Measurements from ENCODE around the gene PDCD5.
"Not testable (repeated sequence)": the region's sequence is repeated elsewhere in the genome, so short reads cannot be mapped to it uniquely, and the experiment has no call there.

PDCD5 gene

DNA sequence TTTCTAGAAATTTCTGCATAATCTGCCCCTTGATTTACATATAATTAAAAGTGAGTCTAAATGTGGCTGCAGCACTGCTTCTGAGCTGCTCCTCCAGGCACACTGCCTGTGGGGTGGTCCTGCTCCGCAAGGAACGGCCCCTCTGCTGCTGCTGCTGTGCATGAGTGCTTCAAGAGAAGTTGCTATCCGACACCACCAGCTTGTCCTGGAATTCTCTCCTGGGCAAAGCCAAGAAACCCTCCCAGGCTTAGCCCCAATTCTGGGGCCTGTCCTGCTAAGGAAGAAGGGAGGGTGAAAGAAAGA lies 7.5 kb upstream of the PDCD5 start:
- no peak for DNase-seq (ENCODE audit: low read depth, low spot score)
- H3K4me3 ChIP-seq = no peak overlapping the region

DNA sequence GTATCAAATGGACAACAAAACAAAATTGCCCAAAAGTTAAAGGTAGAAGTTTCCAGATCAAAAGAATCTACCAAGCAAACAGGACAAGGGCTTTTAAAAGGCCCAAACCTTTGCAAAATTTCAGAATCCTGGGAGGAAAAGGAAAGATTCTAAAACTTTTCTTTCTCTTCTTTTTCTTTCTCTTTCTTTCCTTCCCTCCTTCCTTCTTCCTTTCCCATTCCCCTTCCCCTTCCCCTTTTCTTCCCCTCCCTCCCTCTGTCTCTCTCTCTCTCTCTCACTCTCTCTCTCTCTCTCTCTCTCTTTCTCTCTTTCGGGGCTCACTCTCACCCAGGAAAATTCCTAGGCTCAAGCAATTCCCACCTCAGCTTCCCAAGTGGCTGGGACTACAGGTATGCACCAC lies 4.2 kb upstream of the PDCD5 start:
- Histone ChIP-seq H3K27ac (no peak overlapping the region), H3K4me3 (no peak overlapping the region), H3K36me3 (ENCODE audit: insufficient read depth, low read length) (no peaks in the 10 kb centered on the region), H3K9ac (ENCODE audit: insufficient read length) (no peak overlapping the region), H3K9me3 (ENCODE audit: low read depth, low read length) (no peaks in the 10 kb centered on the region)
- TF ChIP-seq POLR2AphosphoS5 (IDR thresholded peaks at IDR 0.05; ENCODE audit: borderline replicate concordance, low read depth, low read length) = no peak
- TF ChIP-seq EZH2 (IDR thresholded peaks at IDR 0.05) = no peak
- no peak for TF ChIP-seq FOXP2 (optimal IDR thresholded peaks at IDR 0.05; ENCODE audit: control extremely low read depth, extremely low read length, insufficient read depth)
- DNase-seq (ENCODE audit: low read depth, low spot score) = no peak

More for the DNA sequence above, 7.5 kb upstream of the PDCD5 start:
- no peak overlapping the region for H3K9ac ChIP-seq (ENCODE audit: insufficient read length)
- no peaks in the 10 kb centered on the region for H3K36me3 ChIP-seq (ENCODE audit: insufficient read depth, low read length)
- 0 out of 2 replicates have a peak overlapping the region, but pooled peaks have one; percentile 19 for H3K27ac ChIP-seq
- TF ChIP-seq FOXP2 (optimal IDR thresholded peaks at IDR 0.05; ENCODE audit: control extremely low read depth, extremely low read length, insufficient read depth) (no peak), EZH2 (IDR thresholded peaks at IDR 0.05) (no peak), POLR2AphosphoS5 (IDR thresholded peaks at IDR 0.05; ENCODE audit: borderline replicate concordance, low read depth, low read length) (no peak)
- H3K9me3 ChIP-seq (ENCODE audit: low read depth, low read length) = no peaks in the 10 kb centered on the region

DNA sequence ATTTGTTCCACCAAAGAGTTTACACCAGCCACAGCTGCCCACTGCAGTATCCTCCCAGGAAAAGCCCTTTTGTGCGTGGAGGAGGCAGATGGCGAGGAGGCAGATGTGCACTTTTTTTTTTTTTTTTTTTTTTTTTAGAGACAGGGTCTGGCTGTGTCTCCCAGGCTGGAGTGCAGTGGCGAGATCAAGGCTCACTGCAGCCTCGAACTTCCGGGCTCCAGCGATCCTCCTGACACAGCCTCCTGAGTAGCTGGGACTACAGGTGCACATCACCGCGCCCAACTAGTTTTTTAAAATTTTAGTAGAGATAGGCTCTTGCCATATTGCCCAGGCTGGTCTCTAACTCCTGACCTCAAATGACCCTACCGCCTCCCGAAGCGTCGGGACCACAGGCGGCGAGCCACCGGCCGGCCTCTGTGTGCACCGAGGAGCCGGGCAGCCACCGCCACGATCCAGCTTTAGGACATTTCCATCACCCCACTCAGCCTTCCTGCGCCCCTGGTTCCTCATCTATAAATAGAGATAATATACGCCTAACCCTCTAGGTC lies 563 bp upstream of the PDCD5 start:
- Histone ChIP-seq H3K4me3 (peak overlapping the region; percentile 80), H3K27ac (no peak overlapping the region), H3K9ac (ENCODE audit: insufficient read length) (no peak overlapping the region), H3K36me3 (ENCODE audit: insufficient read depth, low read length) (peaks cover 35% of the 10 kb centered on the region), H3K9me3 (ENCODE audit: low read depth, low read length) (no peaks in the 10 kb centered on the region)
- TF ChIP-seq EZH2 (IDR thresholded peaks at IDR 0.05) = no peak
- no peak for TF ChIP-seq FOXP2 (optimal IDR thresholded peaks at IDR 0.05; ENCODE audit: control extremely low read depth, extremely low read length, insufficient read depth)
- no peak for TF ChIP-seq POLR2AphosphoS5 (IDR thresholded peaks at IDR 0.05; ENCODE audit: borderline replicate concordance, low read depth, low read length)
- no peak for DNase-seq (ENCODE audit: low read depth, low spot score)

DNA sequence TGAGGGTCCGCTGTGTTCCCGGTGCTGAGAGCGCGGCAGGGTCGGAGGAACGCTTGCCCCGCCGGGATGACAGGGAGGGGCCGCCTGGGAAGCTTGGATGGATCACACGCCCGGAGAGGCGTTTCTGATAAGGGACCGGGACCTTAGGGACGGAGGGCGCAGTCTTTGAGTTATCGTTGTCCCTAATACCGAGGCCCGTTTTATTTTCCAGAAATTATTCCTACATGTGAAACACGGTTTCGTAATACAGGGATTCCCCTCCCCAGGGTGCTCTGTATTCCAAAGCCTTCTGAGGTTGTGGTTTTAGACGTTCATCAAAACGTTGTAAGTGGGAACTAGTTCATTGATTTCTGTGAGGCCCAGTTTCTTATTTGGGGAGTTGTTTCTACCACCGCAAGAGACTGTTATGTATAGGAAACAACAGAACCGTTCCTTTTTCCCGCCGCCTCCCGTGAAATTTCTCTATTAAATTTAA lies 752 bp downstream of the PDCD5 start:
- TF ChIP-seq FOXP2 (optimal IDR thresholded peaks at IDR 0.05; ENCODE audit: control extremely low read depth, extremely low read length, insufficient read depth) = no peak
- 0 out of 2 replicates have a peak, but pooled peaks have one; percentile 12 for TF ChIP-seq POLR2AphosphoS5 (IDR thresholded peaks at IDR 0.05; ENCODE audit: borderline replicate concordance, low read depth, low read length)
- peak overlapping the region; percentile 25; the same call in 1 of the 2 replicates for H3K27ac ChIP-seq
- peaks cover 48% of the 10 kb centered on the region for H3K36me3 ChIP-seq (ENCODE audit: insufficient read depth, low read length)

DNA sequence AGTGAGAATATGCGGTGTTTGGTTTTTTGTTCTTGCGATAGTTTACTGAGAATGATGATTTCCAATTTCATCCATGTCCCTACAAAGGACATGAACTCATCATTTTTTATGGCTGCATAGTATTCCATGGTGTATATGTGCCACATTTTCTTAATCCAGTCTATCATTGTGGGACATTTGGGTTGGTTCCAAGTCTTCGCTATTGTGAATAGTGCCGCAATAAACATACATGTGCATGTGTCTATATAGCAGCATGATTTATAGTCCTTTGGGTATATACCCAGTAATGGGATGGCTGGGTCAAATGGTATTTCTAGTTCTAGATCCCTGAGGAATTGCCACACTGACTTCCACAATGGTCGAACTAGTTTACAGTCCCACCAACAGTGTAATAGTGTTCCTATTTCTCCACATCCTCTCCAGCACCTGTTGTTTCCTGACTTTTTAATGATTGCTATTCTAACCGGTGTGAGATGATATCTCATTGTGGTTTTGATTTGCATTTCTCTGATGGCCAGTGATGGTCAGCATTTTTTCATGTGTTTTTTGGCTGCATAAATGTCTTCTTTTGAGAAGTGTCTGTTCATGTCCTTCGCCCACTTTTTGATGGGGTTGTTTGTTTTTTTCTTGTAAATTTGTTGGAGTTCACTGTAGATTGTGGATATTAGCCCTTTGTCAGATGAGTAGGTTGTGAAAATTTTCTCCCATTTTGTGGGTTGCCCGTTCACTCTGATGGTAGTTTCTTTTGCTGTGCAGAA lies 6.9 kb downstream of the PDCD5 start:
- not testable (repeated sequence) for H3K9ac ChIP-seq (ENCODE audit: insufficient read length); DNase-seq (ENCODE audit: low read depth, low spot score); H3K4me3 ChIP-seq; H3K9me3 ChIP-seq (ENCODE audit: low read depth, low read length); H3K27ac ChIP-seq
- peaks cover 45% of the 10 kb centered on the region for H3K36me3 ChIP-seq (ENCODE audit: insufficient read depth, low read length)

More for the DNA sequence above, 752 bp downstream of the PDCD5 start:
- peak overlapping the region; percentile 80 for H3K4me3 ChIP-seq
- DNase-seq (ENCODE audit: low read depth, low spot score) = peak; percentile 42
- H3K9me3 ChIP-seq (ENCODE audit: low read depth, low read length) = no peaks in the 10 kb centered on the region
- peak overlapping the region; percentile 95 for H3K9ac ChIP-seq (ENCODE audit: insufficient read length)

DNA sequence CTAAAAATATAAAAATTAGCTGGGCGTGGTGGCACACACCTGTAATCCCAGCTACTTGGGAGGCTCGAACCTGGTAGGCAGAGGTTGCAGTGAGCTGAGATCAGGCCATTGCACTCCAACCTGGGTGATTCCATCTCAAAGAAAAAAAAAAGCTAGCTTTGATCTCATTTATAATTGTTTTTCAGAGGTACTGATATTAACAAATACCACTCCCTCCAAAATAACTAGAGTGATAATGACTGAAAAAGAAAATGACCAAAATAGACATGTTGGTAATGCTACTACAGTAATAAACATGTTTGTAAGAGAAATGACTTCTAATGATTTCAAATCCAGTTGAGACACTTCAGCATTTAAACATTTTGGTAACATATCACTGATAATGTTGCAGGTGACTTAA lies 13.0 kb downstream of the PDCD5 start:
- Histone ChIP-seq H3K4me3 (no peak overlapping the region), H3K9ac (ENCODE audit: insufficient read length) (no peak overlapping the region), H3K27ac (no peak overlapping the region), H3K9me3 (ENCODE audit: low read depth, low read length) (no peaks in the 10 kb centered on the region), H3K36me3 (ENCODE audit: insufficient read depth, low read length) (peaks cover 54% of the 10 kb centered on the region)
- no peak for DNase-seq (ENCODE audit: low read depth, low spot score)
- TF ChIP-seq POLR2AphosphoS5 (IDR thresholded peaks at IDR 0.05; ENCODE audit: borderline replicate concordance, low read depth, low read length) (no peak), EZH2 (IDR thresholded peaks at IDR 0.05) (no peak)

DNA sequence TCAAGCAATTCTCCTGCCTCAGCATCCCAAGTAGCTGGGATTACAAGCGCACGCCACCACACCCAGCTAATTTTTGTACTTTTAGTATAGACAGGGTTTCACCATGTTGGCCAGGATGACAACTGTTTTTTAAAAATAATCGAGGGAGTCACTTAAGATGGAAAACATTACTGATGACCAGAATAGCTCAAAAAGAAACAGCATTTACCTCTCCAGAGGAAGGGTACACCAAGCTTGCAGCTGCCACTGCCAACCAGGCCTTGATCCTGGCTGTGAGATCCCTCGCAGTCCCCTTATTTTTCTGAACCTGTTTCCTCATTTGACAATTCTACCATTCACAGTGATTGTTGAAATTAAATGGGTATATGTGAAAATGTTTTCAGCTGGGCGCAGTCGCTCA lies 14.5 kb downstream of the PDCD5 start:
- H3K9ac ChIP-seq (ENCODE audit: insufficient read length) = no peak overlapping the region

DNA sequence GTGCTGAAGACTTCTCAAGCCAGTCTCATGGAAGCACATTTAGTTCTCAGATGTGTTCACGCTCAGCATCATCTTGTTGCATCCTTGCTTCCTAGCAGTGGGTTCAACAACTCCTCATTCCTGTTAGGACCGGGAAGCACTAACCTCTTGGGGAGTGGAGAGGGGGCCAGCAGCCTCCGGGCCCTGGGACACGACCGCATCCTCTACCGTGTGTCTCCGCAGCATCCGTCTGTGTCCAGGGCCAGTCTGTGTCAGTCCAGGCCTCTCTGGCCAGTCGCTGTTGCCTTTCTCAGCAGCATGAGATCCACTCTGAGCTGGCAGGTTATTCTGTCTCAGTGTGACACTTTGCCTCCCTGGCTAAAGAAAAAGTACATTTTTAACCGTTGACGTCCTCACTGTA lies 17.0 kb downstream of the PDCD5 start:
- Histone ChIP-seq H3K4me3 (no peak overlapping the region), H3K27ac (no peak overlapping the region), H3K9me3 (ENCODE audit: low read depth, low read length) (no peaks in the 10 kb centered on the region), H3K9ac (ENCODE audit: insufficient read length) (no peak overlapping the region), H3K36me3 (ENCODE audit: insufficient read depth, low read length) (peaks cover 63% of the 10 kb centered on the region)
- TF ChIP-seq FOXP2 (optimal IDR thresholded peaks at IDR 0.05; ENCODE audit: control extremely low read depth, extremely low read length, insufficient read depth) = no peak
- no peak for TF ChIP-seq POLR2AphosphoS5 (IDR thresholded peaks at IDR 0.05; ENCODE audit: borderline replicate concordance, low read depth, low read length)
- no peak for TF ChIP-seq EZH2 (IDR thresholded peaks at IDR 0.05)
- DNase-seq (ENCODE audit: low read depth, low spot score) = no peak

More for the DNA sequence above, 14.5 kb downstream of the PDCD5 start:
- no peak for TF ChIP-seq FOXP2 (optimal IDR thresholded peaks at IDR 0.05; ENCODE audit: control extremely low read depth, extremely low read length, insufficient read depth)
- TF ChIP-seq POLR2AphosphoS5 (IDR thresholded peaks at IDR 0.05; ENCODE audit: borderline replicate concordance, low read depth, low read length) = no peak
- TF ChIP-seq EZH2 (IDR thresholded peaks at IDR 0.05) = no peak
- Histone ChIP-seq H3K4me3 (no peak overlapping the region), H3K36me3 (ENCODE audit: insufficient read depth, low read length) (peaks cover 60% of the 10 kb centered on the region), H3K27ac (no peak overlapping the region), H3K9me3 (ENCODE audit: low read depth, low read length) (no peaks in the 10 kb centered on the region)
- DNase-seq (ENCODE audit: low read depth, low spot score) = no peak

DNA sequence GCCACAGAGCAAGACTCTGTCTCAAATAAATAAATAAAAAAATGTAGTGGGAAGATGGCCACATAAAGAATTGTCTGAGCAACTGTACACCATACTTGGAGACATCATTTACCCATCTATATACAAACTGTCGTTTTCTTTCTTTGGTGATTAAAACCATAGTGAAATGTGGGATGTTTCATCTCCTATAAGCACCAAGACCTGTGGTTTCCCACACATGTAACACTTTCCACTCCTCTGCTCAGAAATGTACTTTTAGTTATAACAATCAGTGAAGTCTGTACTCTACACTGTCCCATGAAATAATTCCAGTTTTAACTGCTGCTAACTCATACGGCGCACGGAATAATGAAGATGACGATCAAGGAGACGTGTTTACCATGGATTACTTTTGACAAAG lies 18.3 kb downstream of the PDCD5 start:
- no peak overlapping the region for H3K4me3 ChIP-seq
- no peak for DNase-seq (ENCODE audit: low read depth, low spot score)
- peaks cover 61% of the 10 kb centered on the region for H3K36me3 ChIP-seq (ENCODE audit: insufficient read depth, low read length)
- H3K9me3 ChIP-seq (ENCODE audit: low read depth, low read length) = no peaks in the 10 kb centered on the region
- no peak overlapping the region for H3K27ac ChIP-seq
- TF ChIP-seq FOXP2 (optimal IDR thresholded peaks at IDR 0.05; ENCODE audit: control extremely low read depth, extremely low read length, insufficient read depth) (no peak), POLR2AphosphoS5 (IDR thresholded peaks at IDR 0.05; ENCODE audit: borderline replicate concordance, low read depth, low read length) (no peak), EZH2 (IDR thresholded peaks at IDR 0.05) (no peak)
- no peak overlapping the region for H3K9ac ChIP-seq (ENCODE audit: insufficient read length)

Data from SK-N-MC (cell line).